ENCODE data around the gene PPM1J. TPM values are rescaled to one million over a fixed set of nuclear protein-coding genes. Genes with fewer than 3 reads are reported as not detected.

Gene PPM1J
- total and polyA plus RNA-seq, 9 of the 15 experiments (the other 6 are each of a cell fraction or from before 2014, with no cell fraction given) = 0.25 to 10.5 (median 4.2) TPM

DNA sequence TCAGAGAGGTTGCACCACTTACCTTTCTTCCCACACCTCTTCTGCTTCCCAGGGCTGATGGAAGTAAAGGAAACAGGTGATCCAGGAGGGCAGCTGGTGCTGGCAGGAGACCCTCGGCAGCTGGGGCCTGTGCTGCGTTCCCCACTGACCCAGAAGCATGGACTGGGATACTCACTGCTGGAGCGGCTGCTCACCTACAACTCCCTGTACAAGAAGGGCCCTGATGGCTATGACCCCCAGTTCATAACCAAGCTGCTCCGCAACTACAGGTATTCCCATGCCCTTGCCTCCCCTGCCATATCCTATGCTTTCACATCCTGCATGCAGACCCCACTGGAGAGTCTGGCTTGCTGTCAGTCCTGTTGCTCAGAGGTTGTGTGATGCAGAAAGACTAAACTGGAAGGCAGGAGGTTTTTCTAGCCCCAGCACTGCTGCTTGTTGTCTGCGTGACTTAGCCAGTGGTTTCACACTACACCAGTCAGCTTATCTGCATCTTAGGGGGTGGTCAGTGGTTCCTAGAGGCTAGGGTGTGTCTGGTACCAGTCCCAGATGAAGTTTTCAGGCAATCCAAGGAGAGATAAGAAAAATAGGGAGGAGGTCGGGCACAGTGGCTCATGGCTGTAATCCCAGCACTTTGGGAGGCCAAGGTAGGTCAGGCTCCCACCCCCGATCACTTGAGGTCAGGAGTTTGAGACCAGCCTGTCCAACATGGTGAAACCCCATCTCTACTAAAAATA is 18.4 kb downstream of the PPM1J start (continued):
- no peak for TF ChIP-seq MAFK (IDR thresholded peaks at IDR 0.05; ENCODE audit: low read length)
- TF ChIP-seq, protein P1, sequence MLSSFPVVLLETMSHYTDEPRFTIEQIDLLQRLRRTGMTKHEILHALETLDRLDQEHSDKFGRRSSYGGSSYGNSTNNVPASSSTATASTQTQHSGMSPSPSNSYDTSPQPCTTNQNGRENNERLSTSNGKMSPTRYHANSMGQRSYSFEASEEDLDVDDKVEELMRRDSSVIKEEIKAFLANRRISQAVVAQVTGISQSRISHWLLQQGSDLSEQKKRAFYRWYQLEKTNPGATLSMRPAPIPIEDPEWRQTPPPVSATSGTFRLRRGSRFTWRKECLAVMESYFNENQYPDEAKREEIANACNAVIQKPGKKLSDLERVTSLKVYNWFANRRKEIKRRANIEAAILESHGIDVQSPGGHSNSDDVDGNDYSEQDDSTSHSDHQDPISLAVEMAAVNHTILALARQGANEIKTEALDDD (IDR thresholded peaks at IDR 0.05) = peak; percentile 81
- TF ChIP-seq ESRRB (CRISPR knock-in tag; IDR thresholded peaks at IDR 0.05; ENCODE audit: borderline replicate concordance) = no peak
- peak; percentile 22; the same call in 1 of the 2 replicates for TF ChIP-seq SMARCA4 (IDR thresholded peaks at IDR 0.05)
- no peak for TF ChIP-seq PYGO2 (tag; IDR thresholded peaks at IDR 0.05)
- peak; percentile 24; the same call in 1 of the 2 replicates for TF ChIP-seq TEAD4 (IDR thresholded peaks at IDR 0.05; ENCODE audit: low read length)
- no peak for TF ChIP-seq TEAD4 (CRISPR knock-in tag; IDR thresholded peaks at IDR 0.05; ENCODE audit: borderline replicate concordance)
- TF ChIP-seq, protein P2, sequence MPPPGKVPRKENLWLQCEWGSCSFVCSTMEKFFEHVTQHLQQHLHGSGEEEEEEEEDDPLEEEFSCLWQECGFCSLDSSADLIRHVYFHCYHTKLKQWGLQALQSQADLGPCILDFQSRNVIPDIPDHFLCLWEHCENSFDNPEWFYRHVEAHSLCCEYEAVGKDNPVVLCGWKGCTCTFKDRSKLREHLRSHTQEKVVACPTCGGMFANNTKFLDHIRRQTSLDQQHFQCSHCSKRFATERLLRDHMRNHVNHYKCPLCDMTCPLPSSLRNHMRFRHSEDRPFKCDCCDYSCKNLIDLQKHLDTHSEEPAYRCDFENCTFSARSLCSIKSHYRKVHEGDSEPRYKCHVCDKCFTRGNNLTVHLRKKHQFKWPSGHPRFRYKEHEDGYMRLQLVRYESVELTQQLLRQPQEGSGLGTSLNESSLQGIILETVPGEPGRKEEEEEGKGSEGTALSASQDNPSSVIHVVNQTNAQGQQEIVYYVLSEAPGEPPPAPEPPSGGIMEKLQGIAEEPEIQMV (tag; conservative IDR thresholded peaks at IDR 0.05; ENCODE audit: low read depth) = no peak
- TF ChIP-seq CXXC5 (CRISPR knock-in tag; IDR thresholded peaks at IDR 0.05) = 0 out of 2 replicates have a peak, but pooled peaks have one; percentile 34
- TF ChIP-seq L3MBTL2 (IDR thresholded peaks at IDR 0.05) = no peak
- TF ChIP-seq, protein P3, sequence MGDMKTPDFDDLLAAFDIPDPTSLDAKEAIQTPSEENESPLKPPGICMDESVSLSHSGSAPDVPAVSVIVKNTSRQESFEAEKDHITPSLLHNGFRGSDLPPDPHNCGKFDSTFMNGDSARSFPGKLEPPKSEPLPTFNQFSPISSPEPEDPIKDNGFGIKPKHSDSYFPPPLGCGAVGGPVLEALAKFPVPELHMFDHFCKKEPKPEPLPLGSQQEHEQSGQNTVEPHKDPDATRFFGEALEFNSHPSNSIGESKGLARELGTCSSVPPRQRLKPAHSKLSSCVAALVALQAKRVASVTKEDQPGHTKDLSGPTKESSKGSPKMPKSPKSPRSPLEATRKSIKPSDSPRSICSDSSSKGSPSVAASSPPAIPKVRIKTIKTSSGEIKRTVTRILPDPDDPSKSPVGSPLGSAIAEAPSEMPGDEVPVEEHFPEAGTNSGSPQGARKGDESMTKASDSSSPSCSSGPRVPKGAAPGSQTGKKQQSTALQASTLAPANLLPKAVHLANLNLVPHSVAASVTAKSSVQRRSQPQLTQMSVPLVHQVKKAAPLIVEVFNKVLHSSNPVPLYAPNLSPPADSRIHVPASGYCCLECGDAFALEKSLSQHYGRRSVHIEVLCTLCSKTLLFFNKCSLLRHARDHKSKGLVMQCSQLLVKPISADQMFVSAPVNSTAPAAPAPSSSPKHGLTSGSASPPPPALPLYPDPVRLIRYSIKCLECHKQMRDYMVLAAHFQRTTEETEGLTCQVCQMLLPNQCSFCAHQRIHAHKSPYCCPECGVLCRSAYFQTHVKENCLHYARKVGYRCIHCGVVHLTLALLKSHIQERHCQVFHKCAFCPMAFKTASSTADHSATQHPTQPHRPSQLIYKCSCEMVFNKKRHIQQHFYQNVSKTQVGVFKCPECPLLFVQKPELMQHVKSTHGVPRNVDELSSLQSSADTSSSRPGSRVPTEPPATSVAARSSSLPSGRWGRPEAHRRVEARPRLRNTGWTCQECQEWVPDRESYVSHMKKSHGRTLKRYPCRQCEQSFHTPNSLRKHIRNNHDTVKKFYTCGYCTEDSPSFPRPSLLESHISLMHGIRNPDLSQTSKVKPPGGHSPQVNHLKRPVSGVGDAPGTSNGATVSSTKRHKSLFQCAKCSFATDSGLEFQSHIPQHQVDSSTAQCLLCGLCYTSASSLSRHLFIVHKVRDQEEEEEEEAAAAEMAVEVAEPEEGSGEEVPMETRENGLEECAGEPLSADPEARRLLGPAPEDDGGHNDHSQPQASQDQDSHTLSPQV (IDR thresholded peaks at IDR 0.05) = peak; percentile 37; the same call in 1 of the 2 replicates
- TF ChIP-seq ZNF174 (CRISPR knock-in tag; IDR thresholded peaks at IDR 0.05) = no peak
- no peak for TF ChIP-seq TAF1 (IDR thresholded peaks at IDR 0.05; ENCODE audit: control insufficient read depth, extremely low read depth, insufficient read depth, low read length, severe bottlenecking)
- TF ChIP-seq RAD51 (IDR thresholded peaks at IDR 0.05; ENCODE audit: borderline replicate concordance, low read depth) = no peak
- TF ChIP-seq, protein P4, sequence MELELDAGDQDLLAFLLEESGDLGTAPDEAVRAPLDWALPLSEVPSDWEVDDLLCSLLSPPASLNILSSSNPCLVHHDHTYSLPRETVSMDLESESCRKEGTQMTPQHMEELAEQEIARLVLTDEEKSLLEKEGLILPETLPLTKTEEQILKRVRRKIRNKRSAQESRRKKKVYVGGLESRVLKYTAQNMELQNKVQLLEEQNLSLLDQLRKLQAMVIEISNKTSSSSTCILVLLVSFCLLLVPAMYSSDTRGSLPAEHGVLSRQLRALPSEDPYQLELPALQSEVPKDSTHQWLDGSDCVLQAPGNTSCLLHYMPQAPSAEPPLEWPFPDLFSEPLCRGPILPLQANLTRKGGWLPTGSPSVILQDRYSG (tag; conservative IDR thresholded peaks at IDR 0.05; ENCODE audit: low read depth) = 0 out of 2 replicates have a peak, but pooled peaks have one; percentile 14
- 0 out of 2 replicates have a peak, but pooled peaks have one; percentile 29 for TF ChIP-seq CBFA2T3 (IDR thresholded peaks at IDR 0.05)
- TF ChIP-seq HDAC2 (IDR thresholded peaks at IDR 0.05) = 0 out of 2 replicates have a peak, but pooled peaks have one; percentile 31
- no peak for TF ChIP-seq TSC22D4 (tag; IDR thresholded peaks at IDR 0.05)
- no peak for TF ChIP-seq ZNF76 (CRISPR knock-in tag; IDR thresholded peaks at IDR 0.05; ENCODE audit: borderline replicate concordance)
- TF ChIP-seq RBBP5 (IDR thresholded peaks at IDR 0.05; ENCODE audit: borderline replicate concordance, insufficient read depth, low read length, poor library complexity, severe bottlenecking) = no peak
